NCI-H1092 treated with DMSO at 0.1 percent for 48 hours (cell line): ENCODE data around the gene ITPR2.
"Not testable (repeated sequence)": the region's sequence is repeated elsewhere in the genome, so short reads cannot be mapped to it uniquely, and the experiment has no call there.

ENCODE experiments used
- DNase-seq: peaks from one replicate; lab custom pipeline; 2025; lab: John Stamatoyannopoulos, UW

Gene ITPR2

GRCh38 chr12:26563552-26563951, 269.4 kb downstream of the ITPR2 start:
- no peak for DNase-seq

GRCh38 chr12:26557326-26557725, 275.7 kb downstream of the ITPR2 start:
- DNase-seq = no peak

- DNase-seq = no peak
Measured at GRCh38 chr12:26556916-26557315, 276.1 kb downstream of the ITPR2 start.

- DNase-seq = no peak
Measured at GRCh38 chr12:26555139-26555538, 277.9 kb downstream of the ITPR2 start.

- DNase-seq = no peak
Measured at GRCh38 chr12:26554332-26554731, 278.7 kb downstream of the ITPR2 start.

- no peak for DNase-seq
Measured at GRCh38 chr12:26551385-26551784, 281.6 kb downstream of the ITPR2 start.

GRCh38 chr12:26548227-26548626, 284.8 kb downstream of the ITPR2 start:
- DNase-seq = no peak

- no peak for DNase-seq
Measured at GRCh38 chr12:26546535-26547314, 286.3 kb downstream of the ITPR2 start.

- no peak for DNase-seq
Measured at GRCh38 chr12:26539131-26539530, 293.9 kb downstream of the ITPR2 start.

GRCh38 chr12:26537651-26538050, 295.3 kb downstream of the ITPR2 start:
- no peak for DNase-seq

- no peak for DNase-seq
Measured at GRCh38 chr12:26537126-26537525, 295.9 kb downstream of the ITPR2 start.

- DNase-seq = no peak
Measured at GRCh38 chr12:26535826-26536225, 297.2 kb downstream of the ITPR2 start.

- no peak for DNase-seq
Measured at GRCh38 chr12:26534071-26534470, 298.9 kb downstream of the ITPR2 start.

GRCh38 chr12:26533211-26533610, 299.8 kb downstream of the ITPR2 start:
- no peak for DNase-seq

GRCh38 chr12:26530461-26530860, 302.5 kb downstream of the ITPR2 start:
- DNase-seq = no peak

- DNase-seq = no peak
Measured at GRCh38 chr12:26528943-26529342, 304.1 kb downstream of the ITPR2 start.

- no peak for DNase-seq
Measured at GRCh38 chr12:26527682-26528081, 305.3 kb downstream of the ITPR2 start.

- no peak for DNase-seq
Measured at GRCh38 chr12:26524862-26525465, 308.0 kb downstream of the ITPR2 start.

GRCh38 chr12:26523708-26524150, 309.3 kb downstream of the ITPR2 start:
- no peak for DNase-seq

GRCh38 chr12:26520869-26521268, 312.1 kb downstream of the ITPR2 start:
- DNase-seq = no peak

- DNase-seq = no peak
Measured at GRCh38 chr12:26520109-26520508, 312.9 kb downstream of the ITPR2 start.

- DNase-seq = no peak
Measured at GRCh38 chr12:26519462-26519861, 313.5 kb downstream of the ITPR2 start.

GRCh38 chr12:26517320-26517719, 315.7 kb downstream of the ITPR2 start:
- not testable (repeated sequence) for DNase-seq

GRCh38 chr12:26514364-26514763, 318.6 kb downstream of the ITPR2 start:
- DNase-seq = no peak
